ENCODE measurements around the gene CEACAM5.
A peak's percentile ranks its signal among the peaks of the same experiment; 100 is the strongest.
"Not testable (repeated sequence)": the region's sequence is repeated elsewhere in the genome, so short reads cannot be mapped to it uniquely, and the experiment has no call there.

The CEACAM5 gene

GRCh38 chr19:41740415-41741243 lies 32.2 kb downstream of the CEACAM5 start:
- H3K4me3 ChIP-seq (ENCODE audit: low read depth, low read length) = no peak overlapping the region
- TF ChIP-seq CTCF (IDR thresholded peaks at IDR 0.05; ENCODE audit: control insufficient read depth, extremely low read depth, insufficient read depth) = no peak
- DNase-seq (ENCODE audit: low read depth) = no peak

- TF ChIP-seq CTCF (IDR thresholded peaks at IDR 0.05; ENCODE audit: control insufficient read depth, extremely low read depth, insufficient read depth) = no peak
- DNase-seq (ENCODE audit: low read depth) = no peak
- H3K4me3 ChIP-seq (ENCODE audit: low read depth, low read length) = no peak overlapping the region
Observed at GRCh38 chr19:41741244-41741554, 32.8 kb downstream of the CEACAM5 start.

- TF ChIP-seq CTCF (IDR thresholded peaks at IDR 0.05; ENCODE audit: control insufficient read depth, extremely low read depth, insufficient read depth) = no peak
- no peak overlapping the region for H3K4me3 ChIP-seq (ENCODE audit: low read depth, low read length)
- DNase-seq (ENCODE audit: low read depth) = no peak
Observed at GRCh38 chr19:41744850-41745249, 36.4 kb downstream of the CEACAM5 start.

- TF ChIP-seq CTCF (IDR thresholded peaks at IDR 0.05; ENCODE audit: control insufficient read depth, extremely low read depth, insufficient read depth) = no peak
- no peak for DNase-seq (ENCODE audit: low read depth)
- no peak overlapping the region for H3K4me3 ChIP-seq (ENCODE audit: low read depth, low read length)
Observed at GRCh38 chr19:41745756-41746155, 37.3 kb downstream of the CEACAM5 start.

- no peak overlapping the region for H3K4me3 ChIP-seq (ENCODE audit: low read depth, low read length)
- peak; percentile 69 for TF ChIP-seq CTCF (IDR thresholded peaks at IDR 0.05; ENCODE audit: control insufficient read depth, extremely low read depth, insufficient read depth)
- DNase-seq (ENCODE audit: low read depth) = peak; percentile 15
Observed at GRCh38 chr19:41746593-41747227, 38.3 kb downstream of the CEACAM5 start.

GRCh38 chr19:41748012-41748411 lies 39.6 kb downstream of the CEACAM5 start:
- no peak for TF ChIP-seq CTCF (IDR thresholded peaks at IDR 0.05; ENCODE audit: control insufficient read depth, extremely low read depth, insufficient read depth)

GRCh38 chr19:41750248-41751134 lies 42.1 kb downstream of the CEACAM5 start:
- not testable (repeated sequence) for DNase-seq (ENCODE audit: low read depth); H3K4me3 ChIP-seq (ENCODE audit: low read depth, low read length)

More at GRCh38 chr19:41748012-41748411, 39.6 kb downstream of the CEACAM5 start:
- H3K4me3 ChIP-seq (ENCODE audit: low read depth, low read length) = no peak overlapping the region
- DNase-seq (ENCODE audit: low read depth) = no peak

All from LNCaP clone FGC (cell line).